H9 (cell line): ENCODE data around the gene IAH1. TPM values are rescaled to one million over a fixed set of nuclear protein-coding genes. Genes with fewer than 3 reads are reported as not detected.

Source experiments
- DNase-seq: peaks from one replicate; pipeline ENCODE4 v3.0.0-alpha.2; 2017
- H2AFZ ChIP-seq: one replicate; pipeline ENCODE4 v1.6.1; 2013; ENCODE audit warnings: mild to moderate bottlenecking, low read length, control low read depth, moderate library complexity
- H2AK5ac ChIP-seq: 2 replicates; pipeline ENCODE4 v1.6.1; 2013; ENCODE audit warnings: low read length, control low read depth, mixed read lengths; ENCODE audit not compliant: insufficient read length
- H2BK120ac ChIP-seq: one replicate; pipeline ENCODE4 v1.6.1; 2013; ENCODE audit warnings: low read depth, mild to moderate bottlenecking, low read length, control low read depth, inconsistent platforms; ENCODE audit not compliant: poor library complexity, severe bottlenecking
- H2BK12ac ChIP-seq: 2 replicates; pipeline ENCODE4 v1.6.1; 2013; ENCODE audit warnings: low read length, control low read depth, mixed read lengths, low read depth; ENCODE audit not compliant: insufficient read length
- H2BK15ac ChIP-seq: 2 replicates; pipeline ENCODE4 v1.6.1; 2013; ENCODE audit warnings: low read depth, low read length, control low read depth
- H2BK20ac ChIP-seq: one replicate; pipeline ENCODE4 v1.6.1; 2013; ENCODE audit warnings: low read depth, mild to moderate bottlenecking, low read length, control low read depth, inconsistent platforms; ENCODE audit not compliant: poor library complexity, severe bottlenecking
- H2BK5ac ChIP-seq: 2 replicates; pipeline ENCODE4 v1.6.1; 2013; ENCODE audit warnings: low read length, control low read depth, mixed read lengths; ENCODE audit not compliant: insufficient read length
- H3K14ac ChIP-seq: 2 replicates; pipeline ENCODE4 v1.6.1; 2013; ENCODE audit warnings: low read length, control low read depth; ENCODE audit not compliant: insufficient read depth
- H3K18ac ChIP-seq: 2 replicates; pipeline ENCODE4 v1.6.1; 2013; ENCODE audit warnings: low read depth, mild to moderate bottlenecking, mixed read lengths, low read length, control low read depth; ENCODE audit not compliant: insufficient read length
- H3K23ac ChIP-seq: 2 replicates; pipeline ENCODE4 v1.6.1; 2013; ENCODE audit warnings: low read length, control low read depth, mixed read lengths, low read depth; ENCODE audit not compliant: insufficient read length
- H3K23me2 ChIP-seq: 2 replicates; pipeline ENCODE4 v1.6.1; 2013; ENCODE audit warnings: low read depth, mild to moderate bottlenecking, mixed read lengths, low read length, control low read depth; ENCODE audit not compliant: insufficient read length, poor library complexity, severe bottlenecking
- H3K27ac ChIP-seq: 2 replicates; pipeline ENCODE4 v1.5.1; 2013; ENCODE audit warnings: low read length, control low read depth, mixed read lengths, low read depth; ENCODE audit not compliant: insufficient read length
- H3K27me3 ChIP-seq: 2 replicates; pipeline ENCODE4 v1.6.1; 2013; ENCODE audit warnings: low read length, control low read depth, inconsistent platforms; ENCODE audit not compliant: insufficient read depth
- H3K4ac ChIP-seq: 2 replicates; pipeline ENCODE4 v1.6.1; 2013; ENCODE audit warnings: low read depth, mild to moderate bottlenecking, control low read depth, inconsistent platforms, low read length, moderate library complexity
- H3K4me1 ChIP-seq: 2 replicates; pipeline ENCODE4 v1.6.1; 2013; ENCODE audit warnings: low read length, control low read depth, inconsistent platforms; ENCODE audit not compliant: insufficient read depth
- H3K4me2 ChIP-seq: 2 replicates; pipeline ENCODE4 v1.6.1; 2013; ENCODE audit warnings: low read length, control low read depth, mixed read lengths; ENCODE audit not compliant: insufficient read length, insufficient read depth
- H3K56ac ChIP-seq: 2 replicates; pipeline ENCODE4 v1.6.1; 2013; ENCODE audit warnings: low read depth, mild to moderate bottlenecking, mixed read lengths, low read length, control low read depth; ENCODE audit not compliant: insufficient read length
- H3K79me1 ChIP-seq: 2 replicates; pipeline ENCODE4 v1.6.1; 2013; ENCODE audit warnings: low read depth, mild to moderate bottlenecking, moderate library complexity, low read length, control low read depth, inconsistent platforms; ENCODE audit not compliant: insufficient read depth, poor library complexity, severe bottlenecking
- H3K79me2 ChIP-seq: 2 replicates; pipeline ENCODE4 v1.6.1; 2013; ENCODE audit warnings: low read length, control low read depth, inconsistent platforms; ENCODE audit not compliant: insufficient read depth
- H3K9ac ChIP-seq: 2 replicates; pipeline ENCODE4 v1.6.1; 2013; ENCODE audit warnings: low read length, control low read depth, mixed read lengths; ENCODE audit not compliant: insufficient read length; ENCODE audit errors: extremely low read depth
- H3K9me3 ChIP-seq: one replicate; pipeline ENCODE4 v1.6.1; 2013; ENCODE audit warnings: low read depth, low read length, inconsistent platforms; ENCODE audit not compliant: control insufficient read depth
- H3T11ph ChIP-seq: one replicate; pipeline ENCODE4 v1.6.1; 2013; ENCODE audit warnings: mild to moderate bottlenecking, low read length, control low read depth, inconsistent platforms
- H4K20me1 ChIP-seq: one replicate; pipeline ENCODE4 v1.6.1; 2013; ENCODE audit not compliant: control insufficient read depth, insufficient read length, insufficient read depth
- H4K5ac ChIP-seq: 2 replicates; pipeline ENCODE4 v1.6.1; 2013; ENCODE audit warnings: low read depth, mild to moderate bottlenecking, mixed read lengths, low read length, control low read depth; ENCODE audit not compliant: insufficient read length
- H4K8ac ChIP-seq: replicated peaks from 2 replicates; pipeline ENCODE4 v1.6.1; 2013; ENCODE audit warnings: low read length, control low read depth, mixed read lengths, low read depth; ENCODE audit not compliant: insufficient read length
- H4K91ac ChIP-seq: 2 replicates; pipeline ENCODE4 v1.6.1; 2013; ENCODE audit warnings: low read depth, mild to moderate bottlenecking, moderate library complexity, mixed read lengths, low read length, control low read depth; ENCODE audit not compliant: insufficient read length
- H3K27ac Mint-ChIP-seq, 3 experiments: 2 replicates in 2 of 3; 3 replicates in 1 of 3; pipeline ENCODE4 v1.8.0; 2020 to 2021; ENCODE audit warnings: mixed read lengths in 3 of 3, mild to moderate bottlenecking in 1 of 3, moderate library complexity in 1 of 3
- H3K27me3 Mint-ChIP-seq: 2 replicates; pipeline ENCODE4 v1.8.0; 2021; ENCODE audit warnings: low read depth, mild to moderate bottlenecking, moderate library complexity, mixed read lengths
- H3K36me3 Mint-ChIP-seq, 3 experiments: 2 replicates in 2 of 3; 3 replicates in 1 of 3; pipeline ENCODE4 v1.8.0; 2020 to 2021; ENCODE audit warnings: low read depth in 3 of 3, mixed read lengths in 3 of 3; ENCODE audit not compliant: insufficient read depth in 1 of 3
- H3K4me1 Mint-ChIP-seq, 2 experiments: 2 replicates each; pipeline ENCODE4 v1.8.0; 2020; ENCODE audit warnings: mixed read lengths in 2 of 2
- H3K4me3 Mint-ChIP-seq, 2 experiments: 2 replicates in 1 of 2; 3 replicates in 1 of 2; pipeline ENCODE4 v1.8.0; 2020 to 2021; ENCODE audit warnings: mild to moderate bottlenecking in 2 of 2, mixed read lengths in 2 of 2, moderate library complexity in 1 of 2
- H3K9me3 Mint-ChIP-seq, 2 experiments: 2 replicates in 1 of 2; 3 replicates in 1 of 2; pipeline ENCODE4 v1.8.0; 2020; ENCODE audit warnings: mild to moderate bottlenecking in 2 of 2, mixed read lengths in 2 of 2, moderate library complexity in 1 of 2
- CTCF ChIP-seq: fragments of 200-600 bp; sonication (generic); conservative IDR thresholded peaks from 3 replicates; pipeline ENCODE4 v1.8.0; 2021; ENCODE audit warnings: antibody characterized with exemption, mild to moderate bottlenecking
- WGBS: extraction: QIAGEN DNeasy Blood & Tissue Kit; methylation state at CpG from one replicate; pipeline ENCODE4 v1.1.7; 2013; ENCODE audit warnings: missing lambda C conversion rate, low lambda C conversion rate, mixed read lengths; ENCODE audit not compliant: insufficient read length; ENCODE audit errors: extremely low coverage; 5-methylcytosine and 5-hydroxymethylcytosine counted together
- total RNA-seq: library from RNA; stranded (reverse); gene quantifications from 2 replicates; pipeline ENCODE4 v1.2.1, GENCODE V29; 2021

IAH1 gene
- total RNA-seq, 1 experiment from 2014 or later, result 25.6 TPM

- no peaks in the 10 kb centered on the region for H4K20me1 ChIP-seq
- no CpG with 5 or more reads among the region's 5 CpGs for WGBS
- no peak overlapping the region for H3K4ac ChIP-seq
- 0 out of 7 replicates have a peak overlapping the region, but pooled peaks of 1 of the 3 experiments have one; percentile 33 for H3K27ac Mint-ChIP-seq
- no peak overlapping the region for H2BK5ac ChIP-seq
- peaks cover 0 to 4% of the 10 kb centered on the region in 2 experiments; a peak in 1 of 4 replicates for H3K4me1 Mint-ChIP-seq
- H2BK20ac ChIP-seq, result no peak overlapping the region
- H4K8ac ChIP-seq, result no peak overlapping the region
- no peaks in the 10 kb centered on the region for H3K23me2 ChIP-seq
- no peaks in the 10 kb centered on the region for H3K79me1 ChIP-seq
- no peak overlapping the region for H3K4me3 Mint-ChIP-seq
- no peaks in the 10 kb centered on the region for H3K4me1 ChIP-seq
- H3K36me3 Mint-ChIP-seq, result peaks cover 15 to 59% (median 55%) of the 10 kb centered on the region in 3 experiments; a peak in 6 of 7 replicates
- no peaks in the 10 kb centered on the region for H3K9me3 Mint-ChIP-seq
- no peak overlapping the region for H2BK12ac ChIP-seq
- H3K14ac ChIP-seq, result no peak overlapping the region
- no peak for TF ChIP-seq CTCF
- no peak overlapping the region for H3K56ac ChIP-seq
- no peaks in the 10 kb centered on the region for H3K27me3 Mint-ChIP-seq
- H3K18ac ChIP-seq, result no peak overlapping the region
- H2BK120ac ChIP-seq, result no peak overlapping the region
- no peak overlapping the region for H2AFZ ChIP-seq
- H3K27ac ChIP-seq, result no peak overlapping the region
- H3K9me3 ChIP-seq, result no peaks in the 10 kb centered on the region
- no peak overlapping the region for H3T11ph ChIP-seq
- H2BK15ac ChIP-seq, result no peak overlapping the region
- H3K23ac ChIP-seq, result no peak overlapping the region
- no peaks in the 10 kb centered on the region for H3K79me2 ChIP-seq
- H4K91ac ChIP-seq, result no peak overlapping the region
- H3K9ac ChIP-seq, result no peak overlapping the region
- no peak for DNase-seq
- H2AK5ac ChIP-seq, result no peak overlapping the region
- H3K27me3 ChIP-seq, result no peaks in the 10 kb centered on the region
- H3K4me2 ChIP-seq, result no peak overlapping the region
- no peak overlapping the region for H4K5ac ChIP-seq
These were observed 12.0 kb upstream of the IAH1 start for GRCh38 chr2:9462313-9462712.
